Panc1 (cell line): ENCODE results near the gene GLIS2. TPM values are rescaled to one million over a fixed set of nuclear protein-coding genes. Genes with fewer than 3 reads are reported as not detected.

Experiments
- ATAC-seq: fragments of 200-7000 bp; cut with Tn5 transposase; 2 replicates; pipeline ENCODE4 v1.9.1; 2020; ENCODE audit warnings: mild to moderate bottlenecking, moderate library complexity
- BruUV-seq: library from RNA; stranded (reverse); fragments of 400-500 nt; replicated peaks from 2 replicates; lab custom pipeline; 2021; lab: Mats Ljungman, UMichigan
- CTCF ChIA-PET: fragments of 300-600 bp; sonication (Branson Sonifier 250); formaldehyde crosslinking; loops from one replicate; lab custom pipeline; 2022; ENCODE audit warnings: antibody characterized with exemption; lab: Charles Lee
- POLR2A ChIA-PET: fragments of 300-600 bp; sonication (Branson Sonifier 250); formaldehyde crosslinking; loops from one replicate; lab custom pipeline; 2022; ENCODE audit warnings: antibody characterized with exemption; lab: Charles Lee
- DNase-seq: peaks from one replicate; pipeline ENCODE4 v3.0.0-alpha.2; 2010; ENCODE audit warnings: low read depth, low spot score
- H3K27ac ChIP-seq: 2 replicates; pipeline ENCODE4 v1.5.1; 2011; ENCODE audit warnings: mild to moderate bottlenecking, low read length, inconsistent platforms
- H3K27me3 ChIP-seq: fragments of 200-500 bp; sonication (Bioruptor generic); 2 replicates; pipeline ENCODE4 v1.6.0; 2014; ENCODE audit warnings: low read length, inconsistent platforms; ENCODE audit not compliant: control insufficient read depth, insufficient read depth
- H3K36me3 ChIP-seq: fragments of 200-500 bp; sonication (Bioruptor generic); 2 replicates; pipeline ENCODE4 v1.5.1; 2014; ENCODE audit warnings: inconsistent platforms, mild to moderate bottlenecking, low read length, moderate library complexity; ENCODE audit not compliant: control insufficient read depth, insufficient read depth
- H3K4me1 ChIP-seq: 2 replicates; pipeline ENCODE4 v1.5.1; 2011; ENCODE audit warnings: inconsistent platforms, mild to moderate bottlenecking, low read length, moderate library complexity; ENCODE audit not compliant: control insufficient read depth, insufficient read depth
- H3K4me3 ChIP-seq, 2 experiments: 2 replicates each; pipeline ENCODE4 v1.5.1; 2011 to 2012; ENCODE audit warnings: low read depth in 2 of 2, low read length in 2 of 2, mild to moderate bottlenecking in 2 of 2, inconsistent platforms in 1 of 2, moderate library complexity in 1 of 2
- H3K9me3 ChIP-seq: fragments of 200-500 bp; sonication (Bioruptor generic); 2 replicates; pipeline ENCODE4 v1.5.1; 2014; ENCODE audit warnings: low read depth, mild to moderate bottlenecking, inconsistent platforms, low read length, moderate library complexity; ENCODE audit not compliant: control insufficient read depth, insufficient read depth
- CTCF ChIP-seq: fragments of 450-650 bp; IDR thresholded peaks from 2 replicates; pipeline ENCODE4 v1.5.1; 2017; ENCODE audit warnings: mild to moderate bottlenecking
- POLR2AphosphoS5 ChIP-seq: IDR thresholded peaks from 2 replicates; pipeline ENCODE4 v1.6.1; 2012; ENCODE audit warnings: mild to moderate bottlenecking, low read depth, low read length, moderate library complexity
- REST ChIP-seq, 2 experiments: IDR thresholded peaks; 2 replicates each; pipeline ENCODE4 v1.6.1; 2011 to 2012; ENCODE audit warnings: low read depth in 2 of 2, control low read depth in 1 of 2, low read length in 1 of 2, mild to moderate bottlenecking in 1 of 2, moderate library complexity in 1 of 2; ENCODE audit not compliant: insufficient read depth in 1 of 2
- SIN3A ChIP-seq: IDR thresholded peaks from 2 replicates; pipeline ENCODE4 v1.6.1; 2012; ENCODE audit warnings: low read depth, mild to moderate bottlenecking, low read length, moderate library complexity, borderline replicate concordance; ENCODE audit not compliant: insufficient read depth
- TCF7L2 ChIP-seq: IDR thresholded peaks from 2 replicates; pipeline ENCODE4 v1.6.1; 2011; ENCODE audit warnings: mild to moderate bottlenecking, low read depth, low read length, inconsistent platforms
- in situ Hi-C: cut with HindIII; loops from 2 replicates; pipeline ENCODE4 v1.10.0; 2016; ENCODE audit warnings: low sequenced_read_pairs, low pct_unique_long_range_greater_than_20kb
- intact Hi-C: fragments of 100-400 bp; cut with micrococcal nuclease; formaldehyde crosslinking; loops from one replicate; pipeline ENCODE4 v1.10.0; 2022; ENCODE audit not compliant: unreplicated experiment
- total RNA-seq: library from RNA; stranded (reverse); gene quantifications from one replicate; pipeline ENCODE4 v1.2.1, GENCODE V29; 2021; ENCODE audit not compliant: unreplicated experiment

Gene GLIS2
- total RNA-seq, 1 experiment from 2014 or later, result 87.3 TPM

- Histone ChIP-seq H3K4me3 (no peak overlapping the region), H3K27ac (0 out of 2 replicates have a peak overlapping the region, but pooled peaks have one; percentile 5), H3K4me1 (peaks cover 22% of the 10 kb centered on the region), H3K36me3 (no peaks in the 10 kb centered on the region), H3K27me3 (no peaks in the 10 kb centered on the region), H3K9me3 (no peaks in the 10 kb centered on the region)
- DNase-seq (no peak), ATAC-seq (no peak)
- ChIA-PET CTCF (interaction anchor here (0.7 kb wide), 1 partner anchor 33 kb away, joined by 6 read pairs; no protein-coding TSS in a partner anchor), POLR2A (no interaction called here)
- in situ Hi-C loops, result no loop called here
- TF ChIP-seq REST (IDR thresholded peaks at IDR 0.05; ENCODE audit: insufficient read depth in 1 of 2, low read depth in 2 of 2, low read length in 1 of 2), result no peak
- TF ChIP-seq SIN3A, result no peak
- no peak for TF ChIP-seq POLR2AphosphoS5
- TF ChIP-seq TCF7L2, result no peak
- TF ChIP-seq CTCF, result no peak
- no TSS peak for BruUV-seq
- intact Hi-C loops, result no loop called here
These were observed 11.9 kb upstream of the GLIS2 start for GRCh38 chr16:4303973-4304372.

- intact Hi-C loops, result no loop called here
- Histone ChIP-seq H3K27ac (peak overlapping the region; percentile 87), H3K36me3 (no peaks in the 10 kb centered on the region), H3K4me1 (peaks cover 19% of the 10 kb centered on the region), H3K27me3 (no peaks in the 10 kb centered on the region), H3K4me3 (peak overlapping the region; percentile 43 to 58), H3K9me3 (no peaks in the 10 kb centered on the region)
- no peak for DNase-seq
- ChIA-PET CTCF (interaction anchor here (0.6 kb wide), 1 partner anchor 18 kb away, joined by 4 read pairs; no protein-coding TSS in a partner anchor), POLR2A (interaction anchor here (0.6 kb wide), 1 partner anchor 12 kb away, joined by 8 read pairs; no protein-coding TSS in a partner anchor)
- no peak for ATAC-seq
- TF ChIP-seq SIN3A (no peak), REST (IDR thresholded peaks at IDR 0.05; ENCODE audit: insufficient read depth in 1 of 2, low read depth in 2 of 2, low read length in 1 of 2) (no peak), POLR2AphosphoS5 (0 out of 2 replicates have a peak, but pooled peaks have one; percentile 4)
- in situ Hi-C loops, result no loop called here
- BruUV-seq, result TSS peak; percentile 87
These were observed 9.2 kb upstream of the GLIS2 start for GRCh38 chr16:4306470-4307214.
